Ishikawa (cell line): ENCODE results near the gene FGF4.

ENCODE experiments used
- CEBPB ChIP-seq: IDR thresholded peaks from 2 replicates; pipeline ENCODE4 v1.6.1; 2012
- EP300 ChIP-seq: IDR thresholded peaks from 2 replicates; pipeline ENCODE4 v1.6.1; 2012; ENCODE audit warnings: borderline replicate concordance
- FOXM1 ChIP-seq: IDR thresholded peaks from 2 replicates; pipeline ENCODE4 v1.6.1; 2012; ENCODE audit warnings: low read depth, borderline replicate concordance
- NFIC ChIP-seq: IDR thresholded peaks from 2 replicates; pipeline ENCODE4 v1.6.1; 2012
- RAD21 ChIP-seq: IDR thresholded peaks from 2 replicates; pipeline ENCODE4 v1.6.1; 2012; ENCODE audit warnings: low read depth
- TAF1 ChIP-seq: IDR thresholded peaks from 2 replicates; pipeline ENCODE4 v1.6.1; 2012; ENCODE audit warnings: low read depth, mild to moderate bottlenecking
- TCF12 ChIP-seq: IDR thresholded peaks from 2 replicates; pipeline ENCODE4 v1.6.1; 2012; ENCODE audit warnings: low read depth
- TF ChIP-seq, protein P1 (sequence below): IDR thresholded peaks from 2 replicates; pipeline ENCODE4 v1.6.1; 2012; ENCODE audit warnings: low read depth, mild to moderate bottlenecking
- TF ChIP-seq, protein P2 (sequence below): IDR thresholded peaks from 2 replicates; pipeline ENCODE4 v1.6.1; 2012

DNA sequence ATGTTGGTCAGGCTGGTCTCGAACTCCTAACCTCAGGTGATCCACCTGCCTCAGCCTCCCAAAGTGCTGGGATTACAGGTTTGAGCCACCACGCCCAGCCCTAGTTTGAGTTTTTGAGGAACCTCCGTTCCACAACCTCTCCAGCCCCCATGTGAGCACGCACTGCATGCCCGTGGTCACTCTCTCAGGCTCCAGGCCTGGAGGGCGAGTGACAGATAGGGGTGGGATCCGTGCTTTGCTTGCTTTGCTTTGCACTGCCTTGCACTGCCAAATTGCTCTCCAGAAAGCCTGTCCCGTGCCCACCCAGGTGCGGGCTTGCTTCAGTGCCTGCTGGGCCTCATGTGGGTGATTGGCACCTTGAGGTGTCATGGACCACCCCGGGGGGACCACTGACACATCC lies 29.9 kb downstream of the FGF4 start:
- TF ChIP-seq EP300 (no peak), TAF1 (no peak), FOXM1 (no peak), TCF12 (no peak), RAD21 (no peak), CEBPB (no peak), NFIC (no peak)
- TF ChIP-seq, protein P1, sequence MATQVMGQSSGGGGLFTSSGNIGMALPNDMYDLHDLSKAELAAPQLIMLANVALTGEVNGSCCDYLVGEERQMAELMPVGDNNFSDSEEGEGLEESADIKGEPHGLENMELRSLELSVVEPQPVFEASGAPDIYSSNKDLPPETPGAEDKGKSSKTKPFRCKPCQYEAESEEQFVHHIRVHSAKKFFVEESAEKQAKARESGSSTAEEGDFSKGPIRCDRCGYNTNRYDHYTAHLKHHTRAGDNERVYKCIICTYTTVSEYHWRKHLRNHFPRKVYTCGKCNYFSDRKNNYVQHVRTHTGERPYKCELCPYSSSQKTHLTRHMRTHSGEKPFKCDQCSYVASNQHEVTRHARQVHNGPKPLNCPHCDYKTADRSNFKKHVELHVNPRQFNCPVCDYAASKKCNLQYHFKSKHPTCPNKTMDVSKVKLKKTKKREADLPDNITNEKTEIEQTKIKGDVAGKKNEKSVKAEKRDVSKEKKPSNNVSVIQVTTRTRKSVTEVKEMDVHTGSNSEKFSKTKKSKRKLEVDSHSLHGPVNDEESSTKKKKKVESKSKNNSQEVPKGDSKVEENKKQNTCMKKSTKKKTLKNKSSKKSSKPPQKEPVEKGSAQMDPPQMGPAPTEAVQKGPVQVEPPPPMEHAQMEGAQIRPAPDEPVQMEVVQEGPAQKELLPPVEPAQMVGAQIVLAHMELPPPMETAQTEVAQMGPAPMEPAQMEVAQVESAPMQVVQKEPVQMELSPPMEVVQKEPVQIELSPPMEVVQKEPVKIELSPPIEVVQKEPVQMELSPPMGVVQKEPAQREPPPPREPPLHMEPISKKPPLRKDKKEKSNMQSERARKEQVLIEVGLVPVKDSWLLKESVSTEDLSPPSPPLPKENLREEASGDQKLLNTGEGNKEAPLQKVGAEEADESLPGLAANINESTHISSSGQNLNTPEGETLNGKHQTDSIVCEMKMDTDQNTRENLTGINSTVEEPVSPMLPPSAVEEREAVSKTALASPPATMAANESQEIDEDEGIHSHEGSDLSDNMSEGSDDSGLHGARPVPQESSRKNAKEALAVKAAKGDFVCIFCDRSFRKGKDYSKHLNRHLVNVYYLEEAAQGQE, result no peak
- TF ChIP-seq, protein P2, sequence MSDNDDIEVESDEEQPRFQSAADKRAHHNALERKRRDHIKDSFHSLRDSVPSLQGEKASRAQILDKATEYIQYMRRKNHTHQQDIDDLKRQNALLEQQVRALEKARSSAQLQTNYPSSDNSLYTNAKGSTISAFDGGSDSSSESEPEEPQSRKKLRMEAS, result no peak
